Measurements from ENCODE around the gene ALLC.
"Not testable (repeated sequence)": the region's sequence is repeated elsewhere in the genome, so short reads cannot be mapped to it uniquely, and the experiment has no call there.

The ALLC gene

GRCh38 chr2:3657881-3658280 is at the start of gene ALLC:
Gene ALLC, plus strand, starts transcription at chr2:3658200. Its CDS starts 12,958 bp downstream, at chr2:3671158.
- Histone ChIP-seq H3K9me3 (ENCODE audit: insufficient read depth, low read length, severe bottlenecking) (no peaks in the 10 kb centered on the region), H3K27me3 (ENCODE audit: insufficient read depth, low read length, poor library complexity) (no peaks in the 10 kb centered on the region), H3K4me2 (ENCODE audit: insufficient read depth, low read length) (no peak within 1 kb of the TSS), H3K27ac (ENCODE audit: low read length) (no peak within 1 kb of the TSS), H3K36me3 (ENCODE audit: insufficient read depth, low read length) (no peaks in the 10 kb centered on the region), H4K20me1 (ENCODE audit: insufficient read depth, low read length) (no peaks in the 10 kb centered on the region), H3K9ac (ENCODE audit: low read depth, low read length) (no peak within 1 kb of the TSS), H3K4me1 (ENCODE audit: insufficient read depth, low read length) (no peaks in the 10 kb centered on the region), H3K4me3 (ENCODE audit: low read depth in 1 of 2, low read length in 2 of 2) (no peak within 1 kb of the TSS), H2AFZ (ENCODE audit: low read depth, low read length) (no peak within 1 kb of the TSS), H3K79me2 (ENCODE audit: insufficient read depth, low read length) (no peaks in the 10 kb centered on the region)
- TF ChIP-seq EZH2 (IDR thresholded peaks at IDR 0.05; ENCODE audit: borderline replicate concordance, low read depth, low read length, severe bottlenecking) (no peak), CTCF (IDR thresholded peaks at IDR 0.05; ENCODE audit: borderline replicate concordance, extremely low read depth, low read length, poor library complexity, severe bottlenecking) (no peak)
- ATAC-seq (ENCODE audit: insufficient read depth, low read depth), result no peak
- DNase-seq, result no peak

- Histone ChIP-seq H4K20me1 (ENCODE audit: insufficient read depth, low read length) (no peaks in the 10 kb centered on the region), H3K9me3 (ENCODE audit: insufficient read depth, low read length, severe bottlenecking) (peaks cover 2% of the 10 kb centered on the region), H3K79me2 (ENCODE audit: insufficient read depth, low read length) (no peaks in the 10 kb centered on the region), H3K4me1 (ENCODE audit: insufficient read depth, low read length) (no peaks in the 10 kb centered on the region), H3K9ac (ENCODE audit: low read depth, low read length) (no peak overlapping the region), H3K27ac (ENCODE audit: low read length) (no peak overlapping the region), H2AFZ (ENCODE audit: low read depth, low read length) (no peak overlapping the region), H3K27me3 (ENCODE audit: insufficient read depth, low read length, poor library complexity) (no peaks in the 10 kb centered on the region), H3K4me2 (ENCODE audit: insufficient read depth, low read length) (no peak overlapping the region), H3K4me3 (ENCODE audit: low read depth in 1 of 2, low read length in 2 of 2) (no peak overlapping the region), H3K36me3 (ENCODE audit: insufficient read depth, low read length) (no peaks in the 10 kb centered on the region)
- TF ChIP-seq CTCF (IDR thresholded peaks at IDR 0.05; ENCODE audit: borderline replicate concordance, extremely low read depth, low read length, poor library complexity, severe bottlenecking) (no peak), EZH2 (IDR thresholded peaks at IDR 0.05; ENCODE audit: borderline replicate concordance, low read depth, low read length, severe bottlenecking) (no peak)
- ATAC-seq (ENCODE audit: insufficient read depth, low read depth) (no peak), DNase-seq (no peak)
Observed at GRCh38 chr2:3608373-3609278, 49.4 kb upstream of the ALLC start.

- ATAC-seq (ENCODE audit: insufficient read depth, low read depth) (peak; percentile 72), DNase-seq (peak; percentile 32)
- not testable (repeated sequence) for H3K79me2 ChIP-seq (ENCODE audit: insufficient read depth, low read length); H3K4me2 ChIP-seq (ENCODE audit: insufficient read depth, low read length); H3K4me1 ChIP-seq (ENCODE audit: insufficient read depth, low read length); H3K4me3 ChIP-seq (ENCODE audit: low read depth in 1 of 2, low read length in 2 of 2); H4K20me1 ChIP-seq (ENCODE audit: insufficient read depth, low read length); H3K9me3 ChIP-seq (ENCODE audit: insufficient read depth, low read length, severe bottlenecking); H3K27me3 ChIP-seq (ENCODE audit: insufficient read depth, low read length, poor library complexity); H3K27ac ChIP-seq (ENCODE audit: low read length); H3K9ac ChIP-seq (ENCODE audit: low read depth, low read length); H2AFZ ChIP-seq (ENCODE audit: low read depth, low read length); H3K36me3 ChIP-seq (ENCODE audit: insufficient read depth, low read length)
Observed at GRCh38 chr2:3609279-3609673, 48.7 kb upstream of the ALLC start.

GRCh38 chr2:3610415-3610814 is 47.6 kb upstream of the ALLC start:
- no peaks in the 10 kb centered on the region for H3K27me3 ChIP-seq (ENCODE audit: insufficient read depth, low read length, poor library complexity)
- no peak overlapping the region for H3K27ac ChIP-seq (ENCODE audit: low read length)
- no peak overlapping the region for H3K4me2 ChIP-seq (ENCODE audit: insufficient read depth, low read length)
- DNase-seq (no peak), ATAC-seq (ENCODE audit: insufficient read depth, low read depth) (no peak)
- H3K4me1 ChIP-seq (ENCODE audit: insufficient read depth, low read length), result no peaks in the 10 kb centered on the region
- TF ChIP-seq EZH2 (IDR thresholded peaks at IDR 0.05; ENCODE audit: borderline replicate concordance, low read depth, low read length, severe bottlenecking) (no peak), CTCF (IDR thresholded peaks at IDR 0.05; ENCODE audit: borderline replicate concordance, extremely low read depth, low read length, poor library complexity, severe bottlenecking) (no peak)
- peaks cover 3% of the 10 kb centered on the region for H3K9me3 ChIP-seq (ENCODE audit: insufficient read depth, low read length, severe bottlenecking)
- H4K20me1 ChIP-seq (ENCODE audit: insufficient read depth, low read length), result no peaks in the 10 kb centered on the region
- H3K79me2 ChIP-seq (ENCODE audit: insufficient read depth, low read length), result no peaks in the 10 kb centered on the region
- no peaks in the 10 kb centered on the region for H3K36me3 ChIP-seq (ENCODE audit: insufficient read depth, low read length)
- H2AFZ ChIP-seq (ENCODE audit: low read depth, low read length), result no peak overlapping the region
- H3K4me3 ChIP-seq (ENCODE audit: low read depth in 1 of 2, low read length in 2 of 2), result no peak overlapping the region
- H3K9ac ChIP-seq (ENCODE audit: low read depth, low read length), result no peak overlapping the region
